HepG2 (cell line): ENCODE results near the gene RNASE11. TPM values are rescaled to one million over a fixed set of nuclear protein-coding genes. Genes with fewer than 3 reads are reported as not detected.
A peak's percentile ranks its signal among the peaks of the same experiment; 100 is the strongest.

ENCODE experiments used
- BRCA1 ChIP-seq: sonication (generic); formaldehyde crosslinking; IDR thresholded peaks from 2 replicates; pipeline ENCODE4 v1.4.0; 2020; ENCODE audit warnings: missing genetic modification reagents
- CC2D1A ChIP-seq: sonication (generic); formaldehyde crosslinking; IDR thresholded peaks from 2 replicates; pipeline ENCODE4 v1.8.1; 2023; ENCODE audit warnings: mild to moderate bottlenecking, missing genetic modification reagents
- DNMT1 ChIP-seq: sonication (generic); formaldehyde crosslinking; IDR thresholded peaks from 2 replicates; pipeline ENCODE4 v1.5.1; 2020; ENCODE audit warnings: mild to moderate bottlenecking, missing genetic modification reagents
- MTA1 ChIP-seq: sonication (generic); formaldehyde crosslinking; IDR thresholded peaks from 2 replicates; pipeline ENCODE4 v1.4.0; 2020; ENCODE audit warnings: missing genetic modification reagents, mild to moderate bottlenecking, borderline replicate concordance
- PLRG1 ChIP-seq: fragments of 450-650 bp; conservative IDR thresholded peaks from 2 replicates; pipeline ENCODE4 v1.6.1; 2016
- RAD21 ChIP-seq: fragments of 450-650 bp; formaldehyde crosslinking; IDR thresholded peaks from 2 replicates; pipeline ENCODE4 v1.5.0; 2020; ENCODE audit warnings: mild to moderate bottlenecking
- RXRB ChIP-seq: IDR thresholded peaks from 2 replicates; pipeline ENCODE4 v1.6.1; 2016; ENCODE audit warnings: borderline replicate concordance, missing genetic modification reagents, missing compliant biosample characterization
- SALL1 ChIP-seq: sonication (generic); formaldehyde crosslinking; IDR thresholded peaks from 2 replicates; pipeline ENCODE4 v1.8.0; 2022; ENCODE audit warnings: mild to moderate bottlenecking, missing genetic modification reagents
- TSC22D2 ChIP-seq: sonication (generic); formaldehyde crosslinking; IDR thresholded peaks from 2 replicates; pipeline ENCODE4 v1.5.1; 2020; ENCODE audit warnings: missing genetic modification reagents, mild to moderate bottlenecking, borderline replicate concordance
- ZNF589 ChIP-seq: sonication (generic); formaldehyde crosslinking; conservative IDR thresholded peaks from 2 replicates; pipeline ENCODE4 v1.8.0; 2022; ENCODE audit warnings: mild to moderate bottlenecking, moderate library complexity, missing genetic modification reagents
- ZNF674 ChIP-seq: sonication (generic); formaldehyde crosslinking; IDR thresholded peaks from 2 replicates; pipeline ENCODE4 v1.5.0; 2020; ENCODE audit warnings: low read depth, mild to moderate bottlenecking, missing genetic modification reagents
- polyA plus RNA-seq, 8 experiments: library from polyadenylated mRNA; depleted of rRNA in 3 of 8; stranded (reverse) in 7 of 8; unstranded in 1 of 8; fragments of >200 nt; fragmentation: Illumina TruSeq in 4 of 8; extraction: Trizol in 4 of 8; gene quantifications; 2 replicates each; pipeline versions ENCODE4 v1.2.1 to v1.2.3, GENCODE V29; 2011 to 2016; ENCODE audit warnings: low read depth in 4 of 8, missing spikeins in 1 of 8, mixed read lengths in 1 of 8; ENCODE audit not compliant: insufficient read depth in 1 of 8
- total RNA-seq, 5 experiments: library from RNA; depleted of rRNA; stranded (reverse); fragments of >200 nt; fragmentation: Illumina TruSeq; extraction: Trizol; gene quantifications; 2 replicates each; pipeline ENCODE4 v1.2.3, GENCODE V29; 2016; ENCODE audit warnings: low read depth in 1 of 5
- TF ChIP-seq, protein P1 (sequence below): sonication (generic); formaldehyde crosslinking; IDR thresholded peaks from 2 replicates; pipeline ENCODE4 v1.9.0; 2022; ENCODE audit warnings: missing genetic modification reagents, mild to moderate bottlenecking, borderline replicate concordance
- TF ChIP-seq, protein P2 (sequence below): IDR thresholded peaks from 2 replicates; pipeline ENCODE4 v1.6.1; 2016; ENCODE audit warnings: missing compliant biosample characterization, missing genetic modification reagents, borderline replicate concordance
- TF ChIP-seq, protein P3 (sequence below): sonication (generic); formaldehyde crosslinking; IDR thresholded peaks from 2 replicates; pipeline ENCODE4 v1.5.1; 2020; ENCODE audit warnings: mild to moderate bottlenecking, missing genetic modification reagents, moderate library complexity
- TF ChIP-seq, protein P4 (sequence below): IDR thresholded peaks from 2 replicates; pipeline ENCODE4 v1.4.0; 2020; ENCODE audit warnings: mild to moderate bottlenecking, missing genetic modification reagents

Gene RNASE11
- total and polyA plus RNA-seq, 2 of the 13 experiments (the other 11 are each of a cell fraction or from before 2014, with no cell fraction given) = not detected

DNA sequence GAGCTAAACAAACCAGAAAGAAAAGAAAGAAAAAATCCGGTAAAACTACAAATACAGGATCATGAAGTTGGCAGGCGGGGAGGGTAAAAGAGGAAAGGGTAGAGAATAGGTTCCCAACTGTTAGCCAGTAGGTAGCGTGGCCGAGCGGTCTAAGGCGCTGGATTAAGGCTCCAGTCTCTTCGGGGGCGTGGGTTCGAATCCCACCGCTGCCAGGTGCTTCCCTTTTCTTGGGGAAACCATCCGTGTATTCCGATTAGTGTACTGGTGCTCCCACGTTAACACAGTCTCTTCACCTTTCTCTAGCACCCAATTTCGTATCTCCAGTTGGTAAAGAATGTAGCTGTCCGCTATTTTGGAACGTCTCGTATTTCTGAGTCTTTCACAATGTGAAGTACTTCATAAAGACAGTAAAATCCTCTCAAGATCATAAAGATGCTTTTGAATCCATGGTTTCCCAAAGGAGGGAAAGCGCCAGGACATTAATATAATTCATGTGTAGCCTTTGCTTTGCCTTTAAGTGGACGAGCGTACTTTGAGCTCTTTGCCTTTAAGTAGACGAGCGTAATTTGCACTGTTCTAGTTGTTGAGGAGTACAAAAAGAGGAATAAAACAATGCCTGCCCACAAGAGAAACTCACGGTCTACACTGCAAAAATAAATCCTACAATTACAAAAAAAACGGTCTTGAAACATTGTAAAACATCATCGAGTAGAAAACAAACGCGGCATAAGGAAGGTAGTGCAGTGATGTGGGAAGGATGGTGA is 22.4 kb upstream of the RNASE11 start (continued):
- TF ChIP-seq, protein P1, sequence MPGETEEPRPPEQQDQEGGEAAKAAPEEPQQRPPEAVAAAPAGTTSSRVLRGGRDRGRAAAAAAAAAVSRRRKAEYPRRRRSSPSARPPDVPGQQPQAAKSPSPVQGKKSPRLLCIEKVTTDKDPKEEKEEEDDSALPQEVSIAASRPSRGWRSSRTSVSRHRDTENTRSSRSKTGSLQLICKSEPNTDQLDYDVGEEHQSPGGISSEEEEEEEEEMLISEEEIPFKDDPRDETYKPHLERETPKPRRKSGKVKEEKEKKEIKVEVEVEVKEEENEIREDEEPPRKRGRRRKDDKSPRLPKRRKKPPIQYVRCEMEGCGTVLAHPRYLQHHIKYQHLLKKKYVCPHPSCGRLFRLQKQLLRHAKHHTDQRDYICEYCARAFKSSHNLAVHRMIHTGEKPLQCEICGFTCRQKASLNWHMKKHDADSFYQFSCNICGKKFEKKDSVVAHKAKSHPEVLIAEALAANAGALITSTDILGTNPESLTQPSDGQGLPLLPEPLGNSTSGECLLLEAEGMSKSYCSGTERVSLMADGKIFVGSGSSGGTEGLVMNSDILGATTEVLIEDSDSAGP (CRISPR knock-in tag) = peak; percentile 37; the same call in 1 of the 2 replicates
- TF ChIP-seq, protein P2, sequence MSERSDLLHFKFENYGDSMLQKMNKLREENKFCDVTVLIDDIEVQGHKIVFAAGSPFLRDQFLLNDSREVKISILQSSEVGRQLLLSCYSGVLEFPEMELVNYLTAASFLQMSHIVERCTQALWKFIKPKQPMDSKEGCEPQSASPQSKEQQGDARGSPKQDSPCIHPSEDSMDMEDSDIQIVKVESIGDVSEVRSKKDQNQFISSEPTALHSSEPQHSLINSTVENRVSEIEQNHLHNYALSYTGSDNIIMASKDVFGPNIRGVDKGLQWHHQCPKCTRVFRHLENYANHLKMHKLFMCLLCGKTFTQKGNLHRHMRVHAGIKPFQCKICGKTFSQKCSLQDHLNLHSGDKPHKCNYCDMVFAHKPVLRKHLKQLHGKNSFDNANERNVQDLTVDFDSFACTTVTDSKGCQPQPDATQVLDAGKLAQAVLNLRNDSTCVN (CRISPR knock-in tag) = peak; percentile 82; the same call in 1 of the 2 replicates
- TF ChIP-seq SALL1 (CRISPR knock-in tag) = peak; percentile 86
- peak; percentile 65; the same call in 1 of the 2 replicates for TF ChIP-seq TSC22D2 (CRISPR knock-in tag)
- TF ChIP-seq DNMT1 (CRISPR knock-in tag) = no peak
- TF ChIP-seq, protein P3, sequence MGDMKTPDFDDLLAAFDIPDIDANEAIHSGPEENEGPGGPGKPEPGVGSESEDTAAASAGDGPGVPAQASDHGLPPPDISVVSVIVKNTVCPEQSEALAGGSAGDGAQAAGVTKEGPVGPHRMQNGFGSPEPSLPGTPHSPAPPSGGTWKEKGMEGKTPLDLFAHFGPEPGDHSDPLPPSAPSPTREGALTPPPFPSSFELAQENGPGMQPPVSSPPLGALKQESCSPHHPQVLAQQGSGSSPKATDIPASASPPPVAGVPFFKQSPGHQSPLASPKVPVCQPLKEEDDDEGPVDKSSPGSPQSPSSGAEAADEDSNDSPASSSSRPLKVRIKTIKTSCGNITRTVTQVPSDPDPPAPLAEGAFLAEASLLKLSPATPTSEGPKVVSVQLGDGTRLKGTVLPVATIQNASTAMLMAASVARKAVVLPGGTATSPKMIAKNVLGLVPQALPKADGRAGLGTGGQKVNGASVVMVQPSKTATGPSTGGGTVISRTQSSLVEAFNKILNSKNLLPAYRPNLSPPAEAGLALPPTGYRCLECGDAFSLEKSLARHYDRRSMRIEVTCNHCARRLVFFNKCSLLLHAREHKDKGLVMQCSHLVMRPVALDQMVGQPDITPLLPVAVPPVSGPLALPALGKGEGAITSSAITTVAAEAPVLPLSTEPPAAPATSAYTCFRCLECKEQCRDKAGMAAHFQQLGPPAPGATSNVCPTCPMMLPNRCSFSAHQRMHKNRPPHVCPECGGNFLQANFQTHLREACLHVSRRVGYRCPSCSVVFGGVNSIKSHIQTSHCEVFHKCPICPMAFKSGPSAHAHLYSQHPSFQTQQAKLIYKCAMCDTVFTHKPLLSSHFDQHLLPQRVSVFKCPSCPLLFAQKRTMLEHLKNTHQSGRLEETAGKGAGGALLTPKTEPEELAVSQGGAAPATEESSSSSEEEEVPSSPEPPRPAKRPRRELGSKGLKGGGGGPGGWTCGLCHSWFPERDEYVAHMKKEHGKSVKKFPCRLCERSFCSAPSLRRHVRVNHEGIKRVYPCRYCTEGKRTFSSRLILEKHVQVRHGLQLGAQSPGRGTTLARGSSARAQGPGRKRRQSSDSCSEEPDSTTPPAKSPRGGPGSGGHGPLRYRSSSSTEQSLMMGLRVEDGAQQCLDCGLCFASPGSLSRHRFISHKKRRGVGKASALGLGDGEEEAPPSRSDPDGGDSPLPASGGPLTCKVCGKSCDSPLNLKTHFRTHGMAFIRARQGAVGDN (CRISPR knock-in tag) = peak; percentile 23; the same call in 1 of the 2 replicates
- TF ChIP-seq CC2D1A (CRISPR knock-in tag) = no peak
- TF ChIP-seq MTA1 (CRISPR knock-in tag) = no peak
- TF ChIP-seq ZNF674 (CRISPR knock-in tag) = 0 out of 2 replicates have a peak, but pooled peaks have one; percentile 19
- TF ChIP-seq, protein P4, sequence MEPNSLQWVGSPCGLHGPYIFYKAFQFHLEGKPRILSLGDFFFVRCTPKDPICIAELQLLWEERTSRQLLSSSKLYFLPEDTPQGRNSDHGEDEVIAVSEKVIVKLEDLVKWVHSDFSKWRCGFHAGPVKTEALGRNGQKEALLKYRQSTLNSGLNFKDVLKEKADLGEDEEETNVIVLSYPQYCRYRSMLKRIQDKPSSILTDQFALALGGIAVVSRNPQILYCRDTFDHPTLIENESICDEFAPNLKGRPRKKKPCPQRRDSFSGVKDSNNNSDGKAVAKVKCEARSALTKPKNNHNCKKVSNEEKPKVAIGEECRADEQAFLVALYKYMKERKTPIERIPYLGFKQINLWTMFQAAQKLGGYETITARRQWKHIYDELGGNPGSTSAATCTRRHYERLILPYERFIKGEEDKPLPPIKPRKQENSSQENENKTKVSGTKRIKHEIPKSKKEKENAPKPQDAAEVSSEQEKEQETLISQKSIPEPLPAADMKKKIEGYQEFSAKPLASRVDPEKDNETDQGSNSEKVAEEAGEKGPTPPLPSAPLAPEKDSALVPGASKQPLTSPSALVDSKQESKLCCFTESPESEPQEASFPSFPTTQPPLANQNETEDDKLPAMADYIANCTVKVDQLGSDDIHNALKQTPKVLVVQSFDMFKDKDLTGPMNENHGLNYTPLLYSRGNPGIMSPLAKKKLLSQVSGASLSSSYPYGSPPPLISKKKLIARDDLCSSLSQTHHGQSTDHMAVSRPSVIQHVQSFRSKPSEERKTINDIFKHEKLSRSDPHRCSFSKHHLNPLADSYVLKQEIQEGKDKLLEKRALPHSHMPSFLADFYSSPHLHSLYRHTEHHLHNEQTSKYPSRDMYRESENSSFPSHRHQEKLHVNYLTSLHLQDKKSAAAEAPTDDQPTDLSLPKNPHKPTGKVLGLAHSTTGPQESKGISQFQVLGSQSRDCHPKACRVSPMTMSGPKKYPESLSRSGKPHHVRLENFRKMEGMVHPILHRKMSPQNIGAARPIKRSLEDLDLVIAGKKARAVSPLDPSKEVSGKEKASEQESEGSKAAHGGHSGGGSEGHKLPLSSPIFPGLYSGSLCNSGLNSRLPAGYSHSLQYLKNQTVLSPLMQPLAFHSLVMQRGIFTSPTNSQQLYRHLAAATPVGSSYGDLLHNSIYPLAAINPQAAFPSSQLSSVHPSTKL (CRISPR knock-in tag) = peak; percentile 83; the same call in 1 of the 2 replicates
- TF ChIP-seq RAD21 (CRISPR knock-in tag) = 0 out of 2 replicates have a peak, but pooled peaks have one; percentile 19
- peak; percentile 81 for TF ChIP-seq RXRB (CRISPR knock-in tag)
- TF ChIP-seq ZNF589 = peak; percentile 40; the same call in 1 of the 2 replicates
- TF ChIP-seq BRCA1 = no peak
- no peak for TF ChIP-seq PLRG1
